GM21529 (cell line): ENCODE data around the gene OPTN.
"Not testable (repeated sequence)": the region's sequence is repeated elsewhere in the genome, so short reads cannot be mapped to it uniquely, and the experiment has no call there.

Experiments used
- ATAC-seq: cut with Tn5 transposase; IDR thresholded peaks from one replicate; pipeline ENCODE4 v1.9.1; 2021; ENCODE audit not compliant: unreplicated experiment

Gene OPTN

DNA sequence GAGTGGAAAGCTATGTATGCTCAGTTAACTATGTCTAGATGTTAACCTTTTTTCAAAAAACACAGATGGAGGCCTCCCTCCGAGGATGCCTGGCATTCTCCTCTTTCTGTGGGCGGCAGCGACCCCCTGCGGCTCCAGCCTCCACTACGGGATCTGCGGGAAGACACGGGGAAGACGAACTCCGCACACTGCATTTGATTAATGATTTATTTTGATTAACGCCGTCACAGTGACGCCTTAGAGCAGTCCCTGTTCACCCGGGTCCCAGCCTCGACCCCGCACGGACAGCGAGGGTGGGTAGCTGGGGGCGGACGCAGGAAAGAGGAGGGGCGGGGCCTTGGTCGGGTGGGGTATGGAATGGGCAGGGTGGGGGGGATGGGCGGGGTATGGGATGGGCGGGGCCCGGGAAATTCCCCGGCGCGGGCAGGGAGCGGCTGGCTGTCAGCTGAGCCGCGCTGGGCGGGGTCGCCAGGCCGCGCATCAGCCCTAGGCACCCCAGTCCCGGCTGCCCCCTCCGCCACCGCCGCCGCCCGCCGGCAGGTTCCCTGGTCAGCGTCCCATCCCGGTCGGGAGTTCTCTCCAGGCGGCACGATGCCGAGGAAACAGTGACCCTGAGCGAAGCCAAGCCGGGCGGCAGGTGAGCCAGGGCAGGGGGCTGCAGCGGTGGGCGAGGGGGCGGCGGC, at the start of gene OPTN:
OPTN (plus strand) TSS at position 498 of the 683 bp plus-strand sequence. CDS start 8,960 bp downstream, outside the sequence.
- ATAC-seq: peak; percentile 60

GRCh38 chr10:13051126-13051694, 48.8 kb upstream of the OPTN start:
- no peak for ATAC-seq

DNA sequence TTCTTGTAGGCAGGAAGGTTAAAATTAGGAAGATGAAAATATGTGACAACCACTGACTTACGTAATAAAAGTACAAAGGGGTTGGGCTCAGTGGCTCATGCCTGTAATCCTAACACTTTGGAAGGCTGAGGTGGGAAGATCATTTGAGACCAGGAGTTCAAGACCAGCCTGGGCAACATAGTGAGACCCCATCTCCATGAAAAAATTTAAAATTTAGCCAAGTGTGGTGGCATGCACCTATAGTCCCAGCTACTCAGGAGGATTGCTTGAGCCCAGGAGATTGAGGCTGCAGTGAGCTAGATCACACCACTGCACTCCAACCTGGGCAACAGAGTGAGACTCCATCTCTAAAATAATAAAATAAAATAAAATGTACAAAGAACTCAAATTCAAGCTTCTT, 46.8 kb upstream of the OPTN start:
- not testable (repeated sequence) for ATAC-seq

GRCh38 chr10:13053794-13054462, 46.0 kb upstream of the OPTN start:
- ATAC-seq: no peak

DNA sequence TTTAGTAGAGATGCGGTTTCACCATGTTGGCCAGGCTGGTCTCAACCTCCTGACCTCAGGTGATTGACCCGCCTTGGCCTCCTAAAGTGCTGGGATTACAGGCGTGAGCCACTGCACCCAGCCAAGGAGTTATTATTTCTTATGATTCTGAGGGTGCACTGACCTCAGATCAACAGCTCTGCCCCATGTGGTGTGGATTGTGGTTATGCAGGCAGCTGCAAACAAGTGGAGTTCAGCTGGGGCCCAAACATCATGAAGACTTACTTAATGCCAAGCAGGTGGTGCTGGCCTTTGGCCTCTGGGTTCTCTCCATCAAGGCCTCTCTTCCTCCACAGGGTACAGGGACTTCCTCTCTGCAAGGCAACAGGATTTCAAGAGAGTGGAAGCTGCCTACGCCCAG, 45.1 kb upstream of the OPTN start:
- ATAC-seq: no peak

DNA sequence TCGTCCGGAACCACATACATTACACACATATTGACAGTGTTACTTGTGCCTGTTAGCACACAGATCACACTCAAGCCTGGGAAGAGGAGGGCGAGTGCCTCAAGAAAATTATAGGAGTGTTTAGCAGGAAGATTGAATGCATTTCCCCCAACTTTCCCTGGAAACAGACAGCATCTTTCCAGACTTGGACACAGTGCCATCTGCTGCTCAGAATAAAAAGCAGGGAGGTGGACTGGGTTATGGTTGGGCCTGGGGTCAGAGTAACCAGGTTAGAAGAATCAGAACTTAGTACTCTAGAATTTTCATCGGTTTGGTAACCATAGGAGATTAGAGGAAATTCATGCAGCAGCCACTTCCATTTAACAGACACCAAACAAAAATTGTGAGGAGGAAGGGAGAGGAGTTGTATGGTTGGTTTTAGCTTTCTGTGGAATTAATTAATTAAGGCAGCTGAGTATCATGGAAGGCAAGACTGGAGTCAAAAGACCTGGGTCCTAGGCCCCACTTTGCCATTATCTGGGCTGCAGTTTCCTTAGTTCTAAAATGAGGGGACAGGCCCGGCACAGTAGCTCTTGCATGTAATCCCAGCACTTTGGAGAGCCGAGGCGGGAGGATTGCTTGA, 43.4 kb upstream of the OPTN start:
- no peak for ATAC-seq

- ATAC-seq: no peak
These were observed 37.2 kb upstream of the OPTN start for GRCh38 chr10:13062803-13063202.

DNA sequence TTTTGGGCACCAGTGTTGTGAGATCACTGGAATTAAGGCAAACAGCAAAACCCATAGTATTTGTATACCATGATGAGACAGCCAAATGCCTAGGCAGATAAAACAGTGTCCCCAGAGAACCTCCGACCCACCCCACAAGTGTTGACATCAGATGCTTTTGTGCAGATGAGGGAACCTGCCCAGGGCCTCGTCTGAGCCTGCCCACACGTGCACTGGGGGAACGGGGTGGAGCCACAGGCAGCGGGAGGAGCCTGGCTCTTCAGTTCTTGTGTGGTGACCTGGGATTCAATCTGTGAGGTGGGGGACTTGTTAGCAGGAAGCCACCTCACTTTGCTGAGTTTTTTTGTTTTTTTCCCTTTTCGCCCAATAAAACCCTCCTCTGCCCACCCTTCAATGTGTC, 33.4 kb upstream of the OPTN start:
- no peak for ATAC-seq

- no peak for ATAC-seq
These were observed 32.5 kb upstream of the OPTN start for GRCh38 chr10:13067431-13067830.

DNA sequence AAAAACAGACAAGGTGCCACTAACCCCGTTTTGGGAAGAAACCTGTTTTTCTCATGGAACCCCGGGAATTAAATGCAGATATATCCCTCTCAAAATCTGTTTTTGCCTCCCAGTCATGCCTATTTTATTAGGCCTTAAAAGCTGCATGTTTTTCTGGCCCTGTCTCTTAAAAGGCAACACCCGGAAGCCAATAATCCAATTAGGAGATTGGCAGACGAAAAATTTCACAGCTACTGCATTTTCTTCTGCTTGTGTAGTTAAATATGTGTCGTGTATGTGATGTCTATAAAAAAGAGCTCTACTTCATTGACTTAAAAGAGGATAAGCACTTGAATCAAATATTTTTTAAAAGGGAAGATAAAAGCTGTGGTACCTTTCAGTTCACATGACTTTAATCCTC, 31.9 kb upstream of the OPTN start:
- no peak for ATAC-seq

DNA sequence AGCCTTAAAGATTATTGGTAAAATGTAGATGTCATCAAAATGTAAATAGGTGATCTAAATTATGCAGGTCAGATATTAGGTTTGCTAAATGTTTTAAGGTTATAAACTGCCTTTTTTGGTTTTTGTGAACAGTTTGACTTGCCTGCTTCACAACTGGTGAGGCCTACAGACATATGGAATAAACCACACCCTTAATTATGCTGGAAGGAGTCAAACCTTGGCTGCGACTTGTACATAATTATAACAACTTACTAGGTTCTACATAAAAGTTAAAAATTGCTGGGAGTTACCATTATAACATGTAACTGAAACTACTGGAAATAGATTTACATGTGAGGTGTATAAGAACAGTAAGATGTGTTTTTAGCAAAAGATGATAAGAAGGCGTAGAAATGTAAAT, 31.5 kb upstream of the OPTN start:
- no peak for ATAC-seq

DNA sequence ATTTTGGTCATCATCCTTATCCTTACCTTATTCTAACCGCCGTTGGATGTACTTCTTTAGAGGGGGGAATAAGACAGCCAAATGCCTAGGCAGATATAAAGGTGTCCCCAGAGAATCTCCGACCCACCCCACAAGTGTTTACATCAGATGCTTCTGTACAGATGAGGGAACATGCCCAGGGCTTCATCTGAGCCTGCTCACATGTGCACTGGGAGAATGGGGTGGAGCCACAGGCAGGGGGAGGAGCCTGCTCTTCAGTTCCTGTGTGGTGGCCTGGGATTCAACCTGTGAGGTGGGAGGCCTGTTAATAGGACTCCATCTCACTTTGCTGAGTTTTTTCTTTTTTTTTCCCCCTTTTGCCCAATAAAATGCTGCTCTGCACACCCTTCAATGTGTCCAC, 27.6 kb upstream of the OPTN start:
- ATAC-seq: no peak

GRCh38 chr10:13074563-13075451, 25.2 kb upstream of the OPTN start:
- ATAC-seq: peak; percentile 68

DNA sequence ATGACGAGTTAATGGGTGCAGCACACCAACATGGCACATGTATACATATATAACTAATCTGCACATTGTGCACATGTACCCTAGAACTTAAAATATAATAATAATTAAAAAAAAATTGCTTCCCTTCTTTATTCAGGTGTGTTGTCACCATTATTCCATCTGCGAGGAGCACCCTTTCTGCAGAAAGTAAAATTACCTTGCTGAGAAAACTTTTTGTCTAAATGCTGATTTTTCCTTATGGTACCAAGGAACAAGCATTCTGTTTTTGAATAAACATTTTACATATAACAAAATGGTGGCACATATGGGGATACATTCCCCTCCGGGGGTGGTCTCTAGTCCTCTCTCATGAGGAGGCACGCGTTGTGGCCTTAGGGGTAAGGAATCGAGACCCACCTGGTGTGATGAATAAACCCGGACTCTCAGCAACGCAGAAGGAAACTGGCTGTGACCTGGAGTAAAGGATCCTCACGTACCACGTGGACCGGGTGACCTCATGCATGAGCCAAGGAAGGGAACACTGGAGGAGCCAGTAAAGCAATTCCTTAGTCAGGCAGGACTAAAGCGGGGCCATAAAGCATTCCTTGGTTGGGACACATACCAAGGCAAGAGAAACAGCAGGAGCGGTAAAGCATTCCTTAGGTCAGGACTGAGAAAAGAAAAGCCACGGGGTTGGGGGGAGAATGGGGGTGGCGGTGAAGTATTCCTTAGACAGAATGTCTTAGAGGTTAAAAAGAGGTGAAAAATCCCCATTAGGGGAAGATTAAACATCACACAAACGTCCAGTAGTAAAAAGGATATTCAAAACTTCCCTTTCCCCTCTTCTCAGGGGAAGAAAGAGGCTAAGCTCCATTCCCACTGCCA, 20.8 kb upstream of the OPTN start:
- ATAC-seq: no peak

GRCh38 chr10:13079776-13080050, 20.2 kb upstream of the OPTN start:
- no peak for ATAC-seq

GRCh38 chr10:13080643-13081042, 19.3 kb upstream of the OPTN start:
- no peak for ATAC-seq

DNA sequence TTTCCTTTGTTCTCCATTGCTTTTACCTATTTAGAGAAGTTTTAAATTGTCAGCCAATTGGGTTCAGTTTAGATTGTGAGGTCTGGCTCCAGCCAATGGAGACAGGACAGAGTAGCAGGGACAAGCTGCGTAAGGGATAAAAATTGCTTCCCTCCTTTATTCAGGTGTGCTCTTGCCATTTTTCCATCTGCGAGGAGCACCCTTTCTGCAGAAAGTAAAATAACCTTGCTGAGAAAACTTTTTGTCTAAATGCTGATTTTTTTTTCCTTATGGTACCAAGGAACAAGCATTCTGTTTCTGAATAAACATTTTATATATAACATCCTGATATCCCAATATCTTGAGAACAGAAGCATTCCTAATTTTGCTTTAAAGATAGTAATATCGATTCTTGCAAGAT, 16.3 kb upstream of the OPTN start:
- ATAC-seq: not testable (repeated sequence)

DNA sequence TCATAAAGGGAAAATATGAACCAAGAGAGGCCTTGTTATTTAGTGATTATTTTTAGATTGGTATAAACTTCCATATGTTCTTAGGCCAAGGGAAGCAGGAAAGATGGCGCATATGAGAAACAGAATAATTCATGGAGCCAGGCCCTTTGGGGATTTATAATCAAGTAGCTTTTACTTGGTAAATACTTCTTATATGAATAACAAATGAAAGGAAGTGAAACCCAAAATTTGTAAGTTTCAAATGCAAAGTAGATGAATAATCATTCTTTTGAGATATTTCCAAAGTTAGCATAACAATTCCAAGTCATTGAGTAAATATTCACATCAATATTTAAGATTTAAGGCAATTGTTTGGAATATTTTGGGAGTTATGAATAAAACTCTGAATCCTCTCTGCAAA, 13.9 kb upstream of the OPTN start:
- ATAC-seq: no peak

DNA sequence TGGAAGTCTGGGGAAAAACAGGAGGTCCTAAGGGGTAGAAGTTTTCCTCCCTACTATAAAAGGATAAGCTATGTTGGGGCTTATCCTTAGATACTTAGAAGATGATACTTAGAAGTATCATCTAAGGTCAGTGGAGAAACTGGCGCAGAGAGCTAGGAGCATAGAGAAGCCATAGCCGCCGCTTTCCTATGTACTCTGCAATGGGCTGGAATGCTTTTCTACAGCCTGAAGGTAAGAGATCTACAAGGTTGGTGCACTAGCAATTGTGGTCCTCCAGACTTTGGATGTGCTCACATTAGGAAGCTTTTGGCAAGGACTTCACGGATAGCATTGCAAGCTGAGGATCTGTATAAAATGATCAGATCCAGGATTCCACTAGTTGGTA, 12.4 kb upstream of the OPTN start:
- ATAC-seq: no peak

DNA sequence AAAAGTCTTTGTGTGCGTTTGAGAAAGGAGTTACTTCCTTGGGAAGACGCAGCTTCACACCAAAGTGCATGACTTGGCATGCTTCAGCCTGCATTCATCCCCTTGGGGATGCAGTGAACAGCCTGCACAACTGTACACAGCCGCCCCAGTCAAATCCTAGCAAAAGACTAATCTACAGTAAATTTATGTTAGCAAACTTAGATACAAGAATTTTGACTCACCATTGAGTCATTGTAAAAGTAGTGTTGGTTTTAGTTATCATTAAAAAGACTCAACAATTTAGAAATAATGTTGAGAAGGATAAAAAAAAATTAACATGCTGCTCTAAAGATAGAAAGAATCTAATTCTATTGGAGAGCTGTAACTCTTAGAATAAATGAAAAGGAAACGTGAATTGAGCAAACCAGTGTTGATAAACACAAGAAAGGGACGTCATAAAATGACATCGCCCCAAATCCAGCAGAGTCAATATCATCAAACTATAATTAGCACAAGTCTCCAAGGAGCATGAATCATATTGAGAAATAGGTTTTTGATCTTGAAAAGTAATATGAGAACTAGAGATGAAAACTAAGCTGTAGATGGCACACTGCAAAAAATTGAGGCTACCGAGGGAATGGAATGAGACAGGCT, 11.9 kb upstream of the OPTN start:
- no peak for ATAC-seq
